Stimulated activated CD4-positive, alpha-beta T cell treated with anti-CD3 and anti-CD28 coated beads, Interleukin-12 subunit alpha, Interleukin-12 subunit beta, amount 100 ng/mL, for 24 hours (primary cell): Measurements from ENCODE around the gene DPEP2.
A peak's percentile ranks its signal among the peaks of the same experiment; 100 is the strongest.
"Not testable (repeated sequence)": the region's sequence is repeated elsewhere in the genome, so short reads cannot be mapped to it uniquely, and the experiment has no call there.

ENCODE experiments used
- DNase-seq, 2 experiments: peaks; one replicate each; pipeline ENCODE4 v3.0.0-alpha.2; 2020; ENCODE audit warnings: low read depth in 2 of 2

Gene DPEP2

GRCh38 chr16:67954421-67955196 is 44.7 kb downstream of the DPEP2 start:
- DNase-seq: no peak

- no peak for DNase-seq
Observed at GRCh38 chr16:67953641-67954375, 45.5 kb downstream of the DPEP2 start.

GRCh38 chr16:67951485-67951884 is 47.8 kb downstream of the DPEP2 start:
- DNase-seq: no peak

- DNase-seq: no peak
Observed at GRCh38 chr16:67950335-67950843, 48.9 kb downstream of the DPEP2 start.

- DNase-seq: no peak
Observed at GRCh38 chr16:67949645-67950044, 49.6 kb downstream of the DPEP2 start.

- no peak for DNase-seq
Observed at GRCh38 chr16:67948015-67948414, 51.3 kb downstream of the DPEP2 start.

- no peak for DNase-seq
Observed at GRCh38 chr16:67946966-67947558, 52.2 kb downstream of the DPEP2 start.

- DNase-seq: no peak
Observed at GRCh38 chr16:67946128-67946569, 53.1 kb downstream of the DPEP2 start.

- no peak for DNase-seq
Observed at GRCh38 chr16:67945392-67945933, 53.8 kb downstream of the DPEP2 start.

- DNase-seq: no peak
Observed at GRCh38 chr16:67944690-67945391, 54.4 kb downstream of the DPEP2 start.

- DNase-seq: no peak
Observed at GRCh38 chr16:67943619-67944504, 55.4 kb downstream of the DPEP2 start, which contains the start of gene LCAT. TSS of gene LCAT (minus strand) at chr16:67944120. CDS start at chr16:67944101, 19 bp downstream.

- no peak for DNase-seq
Observed at GRCh38 chr16:67943256-67943618, 56.0 kb downstream of the DPEP2 start.

GRCh38 chr16:67942510-67943255 is 56.6 kb downstream of the DPEP2 start:
- no peak for DNase-seq

- peak in 1 of 2 experiments; percentile 26 for DNase-seq
Observed at GRCh38 chr16:67942200-67942509, 57.1 kb downstream of the DPEP2 start.

- DNase-seq: no peak
Observed at GRCh38 chr16:67941469-67942199, 57.6 kb downstream of the DPEP2 start.

GRCh38 chr16:67940446-67941089 is 58.7 kb downstream of the DPEP2 start:
- DNase-seq: no peak

GRCh38 chr16:67939507-67940445 is 59.5 kb downstream of the DPEP2 start:
- peak in 1 of 2 experiments; percentile 46 for DNase-seq

- DNase-seq: not testable (repeated sequence)
Observed at GRCh38 chr16:67937713-67938112, 61.6 kb downstream of the DPEP2 start.
